Smooth muscle cell (in vitro differentiated cells): Measurements from ENCODE around the gene ZIM2. TPM values are rescaled to one million over a fixed set of nuclear protein-coding genes. Genes with fewer than 3 reads are reported as not detected.

Experiments used
- DNase-seq: peaks from one replicate; lab custom pipeline; 2025; ENCODE audit not compliant: unreplicated experiment; lab: John Stamatoyannopoulos, UW
- H2AFZ ChIP-seq: fragments of 200-600 bp; sonication (generic); 2 replicates; pipeline ENCODE4 v1.6.0; 2016; ENCODE audit warnings: antibody characterized with exemption, low read depth, mild to moderate bottlenecking
- H3F3A ChIP-seq: fragments of 200-600 bp; sonication (generic); 2 replicates; pipeline ENCODE4 v1.6.0; 2017; ENCODE audit warnings: antibody characterized with exemption, low read depth
- H3K27ac ChIP-seq: fragments of 200-600 bp; sonication (generic); 2 replicates; pipeline ENCODE4 v1.5.1; 2016; ENCODE audit warnings: low read depth, mild to moderate bottlenecking
- H3K27me3 ChIP-seq: fragments of 200-600 bp; sonication (generic); 2 replicates; pipeline ENCODE4 v1.6.1; 2016; ENCODE audit warnings: low read depth, mild to moderate bottlenecking
- H3K36me3 ChIP-seq: fragments of 200-600 bp; sonication (generic); 2 replicates; pipeline ENCODE4 v1.5.1; 2016; ENCODE audit warnings: low read depth
- H3K4me1 ChIP-seq: fragments of 200-600 bp; sonication (generic); 2 replicates; pipeline ENCODE4 v1.5.1; 2016; ENCODE audit warnings: low read depth
- H3K4me2 ChIP-seq: fragments of 200-600 bp; sonication (generic); 2 replicates; pipeline ENCODE4 v1.6.0; 2016; ENCODE audit warnings: mild to moderate bottlenecking
- H3K4me3 ChIP-seq: fragments of 200-600 bp; sonication (generic); 2 replicates; pipeline ENCODE4 v1.5.1; 2016; ENCODE audit warnings: mild to moderate bottlenecking
- H3K79me2 ChIP-seq: fragments of 200-600 bp; sonication (generic); 2 replicates; pipeline ENCODE4 v1.6.0; 2016; ENCODE audit warnings: low read depth, mild to moderate bottlenecking
- H3K9ac ChIP-seq: fragments of 200-600 bp; sonication (generic); 2 replicates; pipeline ENCODE4 v1.6.0; 2016; ENCODE audit warnings: low read depth
- H3K9me3 ChIP-seq: fragments of 200-600 bp; sonication (generic); replicated peaks from 2 replicates; pipeline ENCODE4 v1.5.1; 2016; ENCODE audit warnings: low read depth
- H4K20me1 ChIP-seq: fragments of 200-600 bp; sonication (generic); 2 replicates; pipeline ENCODE4 v1.6.0; 2016; ENCODE audit warnings: low read depth
- WGBS: methylation state at CpG from one replicate; pipeline ENCODE4 v1.1.7; 2016; ENCODE audit warnings: low lambda C conversion rate; 5-methylcytosine and 5-hydroxymethylcytosine counted together
- polyA plus RNA-seq: library from polyadenylated mRNA; unstranded; fragments of >200 nt; fragmentation: Nextera tagmentation; extraction: Ambion mirVana; gene quantifications from 2 replicates; pipeline ENCODE4 v1.2.1, GENCODE V29; 2016
- total RNA-seq: library from RNA; depleted of rRNA; stranded (reverse); fragments of >200 nt; gene quantifications from 2 replicates; pipeline ENCODE4 v1.2.3, GENCODE V29; 2014
- TF ChIP-seq, protein P1 (sequence below): fragments of 200-600 bp; sonication (generic); IDR thresholded peaks from 2 replicates; pipeline ENCODE4 v1.5.1; 2017; ENCODE audit warnings: borderline replicate concordance, mild to moderate bottlenecking, antibody characterized with exemption; ENCODE audit not compliant: insufficient read depth, poor library complexity, severe bottlenecking

ZIM2 gene
- total and polyA plus RNA-seq, 2 experiments from 2014 or later: not detected

DNA sequence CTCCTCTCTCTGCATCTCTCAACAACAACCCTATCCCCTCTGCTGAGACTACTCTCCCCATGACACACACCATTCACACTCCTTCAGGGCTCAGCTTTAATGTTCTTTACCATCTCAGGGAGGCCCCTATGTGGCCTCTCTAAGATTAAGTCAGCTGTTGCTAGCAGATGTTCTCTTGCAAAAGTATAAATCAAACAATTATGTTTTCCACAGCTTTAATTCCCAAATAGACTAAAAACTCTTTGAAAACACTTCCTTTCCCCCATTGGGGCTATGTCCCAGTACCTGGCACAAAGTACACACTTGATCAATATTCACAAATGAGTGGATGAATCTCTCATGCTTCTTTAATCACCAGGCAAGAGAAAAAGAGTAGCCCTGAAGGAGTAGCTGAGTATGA is 5.1 kb downstream of the ZIM2 start:
- Histone ChIP-seq H3K4me3 (no peak overlapping the region), H3K9ac (no peak overlapping the region), H3K27ac (no peak overlapping the region), H3K36me3 (no peaks in the 10 kb centered on the region), H4K20me1 (no peaks in the 10 kb centered on the region), H3K79me2 (no peaks in the 10 kb centered on the region), H3K27me3 (no peaks in the 10 kb centered on the region), H3K4me2 (no peak overlapping the region), H3F3A (no peaks in the 10 kb centered on the region), H3K4me1 (no peaks in the 10 kb centered on the region), H2AFZ (no peak overlapping the region), H3K9me3 (peaks cover 17% of the 10 kb centered on the region)
- TF ChIP-seq, protein P1, sequence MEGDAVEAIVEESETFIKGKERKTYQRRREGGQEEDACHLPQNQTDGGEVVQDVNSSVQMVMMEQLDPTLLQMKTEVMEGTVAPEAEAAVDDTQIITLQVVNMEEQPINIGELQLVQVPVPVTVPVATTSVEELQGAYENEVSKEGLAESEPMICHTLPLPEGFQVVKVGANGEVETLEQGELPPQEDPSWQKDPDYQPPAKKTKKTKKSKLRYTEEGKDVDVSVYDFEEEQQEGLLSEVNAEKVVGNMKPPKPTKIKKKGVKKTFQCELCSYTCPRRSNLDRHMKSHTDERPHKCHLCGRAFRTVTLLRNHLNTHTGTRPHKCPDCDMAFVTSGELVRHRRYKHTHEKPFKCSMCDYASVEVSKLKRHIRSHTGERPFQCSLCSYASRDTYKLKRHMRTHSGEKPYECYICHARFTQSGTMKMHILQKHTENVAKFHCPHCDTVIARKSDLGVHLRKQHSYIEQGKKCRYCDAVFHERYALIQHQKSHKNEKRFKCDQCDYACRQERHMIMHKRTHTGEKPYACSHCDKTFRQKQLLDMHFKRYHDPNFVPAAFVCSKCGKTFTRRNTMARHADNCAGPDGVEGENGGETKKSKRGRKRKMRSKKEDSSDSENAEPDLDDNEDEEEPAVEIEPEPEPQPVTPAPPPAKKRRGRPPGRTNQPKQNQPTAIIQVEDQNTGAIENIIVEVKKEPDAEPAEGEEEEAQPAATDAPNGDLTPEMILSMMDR: no peak
- no peak for DNase-seq

DNA sequence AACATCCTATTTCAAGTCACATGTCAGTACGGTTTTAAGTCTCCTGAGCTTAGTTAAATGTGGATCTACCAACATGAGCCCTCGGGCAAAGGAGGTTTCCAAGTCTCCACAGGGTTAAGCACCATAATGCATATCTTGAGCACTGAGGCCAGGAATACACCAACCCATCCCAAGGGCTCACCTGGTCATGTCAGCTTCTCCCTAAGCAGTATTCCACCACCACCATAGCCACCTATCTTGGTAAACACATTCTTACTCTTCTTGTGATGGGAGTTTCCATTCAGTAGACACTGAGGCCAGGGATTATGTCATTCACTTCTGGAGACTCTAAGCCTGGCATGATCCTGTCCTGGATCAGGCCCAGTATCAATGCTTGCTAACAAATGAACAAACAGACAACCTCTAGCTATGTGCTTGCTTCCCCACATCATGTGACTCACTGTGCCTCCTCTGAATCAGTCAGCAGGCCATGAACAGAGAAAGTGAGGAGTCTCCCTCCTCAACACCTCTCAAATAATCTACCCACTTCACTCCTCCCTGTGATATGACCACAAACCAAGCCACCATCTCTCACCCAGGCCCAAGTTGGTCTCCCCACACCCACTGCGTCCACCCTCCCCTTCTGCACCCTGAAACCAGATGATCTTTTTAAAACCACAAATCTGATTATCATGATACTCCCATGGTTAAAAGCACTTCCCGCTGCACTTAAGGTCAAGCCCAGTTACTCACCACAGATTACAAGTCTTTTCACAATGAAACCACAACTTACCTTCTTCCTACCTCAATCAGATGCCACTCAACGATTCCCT is 5.8 kb downstream of the ZIM2 start:
- Histone ChIP-seq H3K79me2 (no peaks in the 10 kb centered on the region), H3K4me2 (no peak overlapping the region), H3K9ac (no peak overlapping the region), H3K27ac (no peak overlapping the region), H3F3A (no peaks in the 10 kb centered on the region), H3K27me3 (no peaks in the 10 kb centered on the region), H2AFZ (no peak overlapping the region), H3K9me3 (peaks cover 17% of the 10 kb centered on the region), H3K36me3 (no peaks in the 10 kb centered on the region), H3K4me1 (no peaks in the 10 kb centered on the region), H3K4me3 (no peak overlapping the region), H4K20me1 (no peaks in the 10 kb centered on the region)
- DNase-seq: no peak
- 41% methylated on average over 5 of the region's 5 CpGs for WGBS
- TF ChIP-seq, protein P1: no peak

DNA sequence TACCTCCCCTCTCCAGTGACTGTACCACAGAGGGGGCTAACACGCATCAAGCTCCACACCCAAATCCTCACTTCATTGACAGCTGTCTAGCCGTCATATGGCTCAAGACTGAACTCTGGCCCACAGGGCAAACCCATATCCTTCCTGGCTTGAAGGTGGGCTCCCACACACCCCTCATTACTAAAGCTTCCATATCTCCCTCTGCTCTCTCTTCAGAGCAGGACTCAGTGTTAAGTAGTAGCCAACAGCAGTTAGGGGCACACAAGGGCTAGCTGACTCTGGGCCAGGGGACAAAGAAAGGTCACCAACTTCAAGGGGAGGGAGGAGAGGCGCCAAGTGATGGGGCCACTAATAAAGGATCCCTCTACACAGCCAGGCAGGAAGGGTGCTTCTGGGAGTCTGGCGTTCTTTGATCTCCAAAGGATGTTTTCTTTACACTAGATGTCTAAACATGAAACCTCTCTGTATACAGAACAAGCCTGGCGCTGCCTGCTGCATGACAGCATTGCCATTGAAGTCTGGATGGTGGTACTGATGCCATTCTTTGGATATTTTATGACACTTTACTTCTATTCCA is 8.1 kb downstream of the ZIM2 start:
- Histone ChIP-seq H3K27ac (no peak overlapping the region), H3F3A (no peaks in the 10 kb centered on the region), H3K4me2 (no peak overlapping the region), H3K36me3 (no peaks in the 10 kb centered on the region), H3K9ac (no peak overlapping the region), H3K4me1 (no peaks in the 10 kb centered on the region), H4K20me1 (no peaks in the 10 kb centered on the region), H3K27me3 (no peaks in the 10 kb centered on the region), H2AFZ (no peak overlapping the region), H3K4me3 (no peak overlapping the region), H3K9me3 (peaks cover 17% of the 10 kb centered on the region), H3K79me2 (no peaks in the 10 kb centered on the region)
- no peak for DNase-seq
- 55% methylated on average over 5 of the region's 5 CpGs for WGBS
- TF ChIP-seq, protein P1: no peak

GRCh38 chr19:56831255-56831654 is 9.3 kb downstream of the ZIM2 start:
- no peaks in the 10 kb centered on the region for H3K36me3 ChIP-seq
- H3F3A ChIP-seq: no peaks in the 10 kb centered on the region
- no peak overlapping the region for H3K9ac ChIP-seq
- no peaks in the 10 kb centered on the region for H3K79me2 ChIP-seq
- no peak overlapping the region for H3K4me2 ChIP-seq
- WGBS: 20% methylated on average over 2 of the region's 2 CpGs
- H2AFZ ChIP-seq: no peak overlapping the region
- H4K20me1 ChIP-seq: no peaks in the 10 kb centered on the region
- TF ChIP-seq, protein P1: no peak
- H3K4me3 ChIP-seq: no peak overlapping the region
- H3K9me3 ChIP-seq: peaks cover 17% of the 10 kb centered on the region
- H3K27ac ChIP-seq: no peak overlapping the region
- DNase-seq: no peak
- H3K27me3 ChIP-seq: no peaks in the 10 kb centered on the region
- H3K4me1 ChIP-seq: no peaks in the 10 kb centered on the region
